CD4-positive, alpha-beta T cell (primary cell): ENCODE measurements around the gene LTO1. TPM values are rescaled to one million over a fixed set of nuclear protein-coding genes. Genes with fewer than 3 reads are reported as not detected.

ENCODE experiments used
- ATAC-seq: fragments of 200-7000 bp; cut with Tn5 transposase; one replicate; pipeline ENCODE4 v1.10.0; 2022; ENCODE audit warnings: mild to moderate bottlenecking; ENCODE audit not compliant: poor library complexity
- CTCF ChIA-PET: fragments of 350-600 bp; sonication (Branson Sonifier 250); formaldehyde crosslinking; loops from one replicate; lab custom pipeline; 2021; ENCODE audit warnings: antibody characterized with exemption, inconsistent platforms; lab: Charles Lee
- POLR2A ChIA-PET: fragments of 350-600 bp; sonication (Branson Sonifier 250); formaldehyde crosslinking; loops from one replicate; lab custom pipeline; 2021; ENCODE audit warnings: antibody characterized with exemption, inconsistent platforms; lab: Charles Lee
- DNase-seq, 14 experiments: peaks; one replicate each; pipeline ENCODE4 v3.0.0-alpha.2; 2013 to 2020; ENCODE audit warnings: mixed read lengths in 2 of 14
- H3K27ac ChIP-seq, 2 donors: one replicate each; pipeline versions ENCODE4 v1.5.1 to v1.7.0; 2013; ENCODE audit warnings: low read length in 2 of 2, low read depth in 1 of 2, mild to moderate bottlenecking in 1 of 2
- H3K27me3 ChIP-seq, 2 experiments: 1 replicate in 1 of 2; 2 replicates in 1 of 2; pipeline versions ENCODE4 v1.6.1 to v1.7.0; 2013; ENCODE audit warnings: low read length in 2 of 2, control low read depth in 1 of 2, mild to moderate bottlenecking in 1 of 2, moderate library complexity in 1 of 2; ENCODE audit not compliant: insufficient read depth in 2 of 2, control insufficient read depth in 1 of 2
- H3K36me3 ChIP-seq: one replicate; pipeline ENCODE4 v1.6.1; 2013; ENCODE audit warnings: low read length, control low read depth; ENCODE audit not compliant: insufficient read depth
- H3K4me1 ChIP-seq: one replicate; pipeline ENCODE4 v1.6.1; 2013; ENCODE audit warnings: low read length, control low read depth; ENCODE audit not compliant: insufficient read depth
- H3K4me3 ChIP-seq: one replicate; pipeline ENCODE4 v1.5.1; 2013; ENCODE audit warnings: mild to moderate bottlenecking, low read length, moderate library complexity
- H3K9me3 ChIP-seq, 2 experiments: 1 replicate in 1 of 2; 2 replicates in 1 of 2; pipeline versions ENCODE4 v1.6.1 to v1.7.0; 2013; ENCODE audit warnings: low read length in 2 of 2, mild to moderate bottlenecking in 2 of 2, control low read depth in 1 of 2, moderate library complexity in 1 of 2; ENCODE audit not compliant: control insufficient read depth in 1 of 2, insufficient read depth in 1 of 2
- H3K27ac Mint-ChIP-seq: one replicate; pipeline ENCODE4 v1.8.0; 2020; ENCODE audit warnings: mixed read lengths
- H3K27me3 Mint-ChIP-seq: one replicate; pipeline ENCODE4 v1.8.0; 2021; ENCODE audit warnings: mixed read lengths
- H3K36me3 Mint-ChIP-seq: one replicate; pipeline ENCODE4 v1.8.0; 2021; ENCODE audit warnings: low read depth, mixed read lengths
- H3K4me1 Mint-ChIP-seq: one replicate; pipeline ENCODE4 v1.8.0; 2021; ENCODE audit warnings: low read depth, mixed read lengths
- H3K4me3 Mint-ChIP-seq: one replicate; pipeline ENCODE4 v1.8.0; 2020; ENCODE audit warnings: mild to moderate bottlenecking, mixed read lengths
- H3K9me3 Mint-ChIP-seq: one replicate; pipeline ENCODE4 v1.8.0; 2020; ENCODE audit warnings: mixed read lengths
- CTCF ChIP-seq: fragments of 200-600 bp; IDR thresholded peaks from one replicate; pipeline ENCODE4 v1.8.0; 2022; ENCODE audit warnings: antibody characterized with exemption, mild to moderate bottlenecking
- intact Hi-C, 2 experiments: fragments of 100-400 bp; cut with DNase I in 1 of 2; cut with micrococcal nuclease in 1 of 2; formaldehyde crosslinking; loops; one replicate each; pipeline versions ENCODE4 v1.15.1 to v1.9.0; 2023 to 2025; cut with DNase I, micrococcal nuclease
- total RNA-seq, 174 experiments: library from RNA in 2 of 174; stranded (reverse) in 2 of 174; gene quantifications; one replicate each; pipeline ENCODE4 v1.2.3 and lab custom pipeline; 2021 to 2026

Gene LTO1
- total RNA-seq, 2 experiments from 2014 or later: 33.5 to 35.5 TPM

- H3K4me3 ChIP-seq: no peak overlapping the region
- H3K4me1 Mint-ChIP-seq: no peaks in the 10 kb centered on the region
- no peak for TF ChIP-seq CTCF
- H3K4me3 Mint-ChIP-seq: no peak overlapping the region
- POLR2A ChIA-PET: no interaction called here
- CTCF ChIA-PET: no interaction called here
- H3K27ac ChIP-seq: no peak overlapping the region
- peaks cover 55% of the 10 kb centered on the region for H3K27me3 Mint-ChIP-seq
- H3K4me1 ChIP-seq: no peaks in the 10 kb centered on the region
- peaks cover 0 to 11% of the 10 kb centered on the region in 2 experiments for H3K9me3 ChIP-seq
- H3K27me3 ChIP-seq: peaks cover 32 to 50% of the 10 kb centered on the region in 2 experiments
- ATAC-seq (no peak), DNase-seq (no peak)
- intact Hi-C loops: no loop called here
- H3K27ac Mint-ChIP-seq: no peak overlapping the region
- no peaks in the 10 kb centered on the region for H3K36me3 Mint-ChIP-seq
- no peaks in the 10 kb centered on the region for H3K9me3 Mint-ChIP-seq
- H3K36me3 ChIP-seq: no peaks in the 10 kb centered on the region
Observed at GRCh38 chr11:69718912-69719311, 43.8 kb upstream of the LTO1 start.

GRCh38 chr11:69718147-69718546 is 43.0 kb upstream of the LTO1 start:
- Histone ChIP-seq H3K36me3 (no peaks in the 10 kb centered on the region), H3K9me3 (peaks cover 0 to 15% of the 10 kb centered on the region in 2 experiments), H3K27me3 (peaks cover 28 to 50% of the 10 kb centered on the region in 2 experiments), H3K4me3 (no peak overlapping the region), H3K27ac (no peak overlapping the region), H3K4me1 (no peaks in the 10 kb centered on the region)
- CTCF ChIA-PET: no interaction called here
- Mint-ChIP-seq H3K36me3 (no peaks in the 10 kb centered on the region), H3K4me1 (no peaks in the 10 kb centered on the region), H3K9me3 (no peaks in the 10 kb centered on the region), H3K27ac (no peak overlapping the region), H3K27me3 (peaks cover 49% of the 10 kb centered on the region), H3K4me3 (no peak overlapping the region)
- POLR2A ChIA-PET: no interaction called here
- no peak for TF ChIP-seq CTCF
- DNase-seq (no peak), ATAC-seq (no peak)
- intact Hi-C loops: no loop called here

GRCh38 chr11:69716891-69717747 is 42.0 kb upstream of the LTO1 start:
- H3K36me3 ChIP-seq: no peaks in the 10 kb centered on the region
- Mint-ChIP-seq H3K4me1 (peaks cover 5% of the 10 kb centered on the region), H3K27ac (no peak overlapping the region), H3K27me3 (peaks cover 44% of the 10 kb centered on the region), H3K36me3 (no peaks in the 10 kb centered on the region), H3K9me3 (peaks cover 3% of the 10 kb centered on the region), H3K4me3 (no peak overlapping the region)
- H3K9me3 ChIP-seq: peaks cover 0 to 25% of the 10 kb centered on the region in 2 experiments
- POLR2A ChIA-PET: no interaction called here
- no peak overlapping the region for H3K27ac ChIP-seq
- intact Hi-C loops: no loop called here
- no peak overlapping the region for H3K4me3 ChIP-seq
- peaks cover 28 to 49% of the 10 kb centered on the region in 2 experiments for H3K27me3 ChIP-seq
- CTCF ChIA-PET: no interaction called here
- ATAC-seq: no peak
- peaks cover 5% of the 10 kb centered on the region for H3K4me1 ChIP-seq
- no peak for TF ChIP-seq CTCF
- DNase-seq: no peak
